Lower leg skin (tissue), 3 donors: ENCODE data around the gene ZBTB7C.

Source experiments
- POLR2A ChIP-seq, 2 donors: fragments of 450-650 bp; IDR thresholded peaks; one replicate each; pipeline ENCODE4 v1.6.1; 2016 to 2017; ENCODE audit warnings: antibody characterized with exemption in 2 of 2, mild to moderate bottlenecking in 1 of 2, moderate library complexity in 1 of 2
- TF ChIP-seq, protein P1 (sequence below), 3 donors: fragments of 450-650 bp; IDR thresholded peaks; one replicate each; pipeline ENCODE4 v1.5.1; 2016; ENCODE audit warnings: antibody characterized with exemption in 3 of 3, mild to moderate bottlenecking in 3 of 3, moderate library complexity in 2 of 3

DNA sequence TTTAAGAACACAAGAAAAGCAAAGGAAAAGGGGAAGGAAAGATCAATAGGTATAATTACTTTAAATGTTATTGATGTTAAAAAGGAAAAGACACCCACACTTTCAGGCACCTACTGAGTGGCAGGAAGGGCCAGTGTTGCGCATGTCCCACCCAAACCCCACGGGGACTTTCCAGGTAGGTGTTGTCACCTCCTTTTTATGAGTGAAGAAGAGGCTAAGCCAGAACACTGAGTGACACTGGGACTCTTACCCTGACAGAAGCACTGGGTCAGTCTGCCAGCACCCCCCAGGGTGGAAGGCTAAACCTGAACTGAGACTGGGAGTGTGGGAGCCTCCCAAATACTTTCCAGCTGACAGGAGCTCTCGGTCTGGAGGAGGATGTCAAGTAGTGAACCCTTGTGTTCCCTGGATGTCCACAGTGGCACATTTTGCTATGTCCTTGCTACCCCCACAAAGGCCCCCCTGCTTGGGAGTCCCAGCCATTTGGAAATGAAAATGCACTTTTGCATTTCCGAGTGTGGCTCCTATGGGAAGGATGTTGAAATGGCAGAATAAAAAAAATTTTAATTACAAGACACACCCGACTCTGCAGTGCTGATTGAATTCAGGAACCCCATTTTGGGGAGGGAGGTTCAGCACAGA, 387.8 kb downstream of the ZBTB7C start:
- TF ChIP-seq, protein P1, sequence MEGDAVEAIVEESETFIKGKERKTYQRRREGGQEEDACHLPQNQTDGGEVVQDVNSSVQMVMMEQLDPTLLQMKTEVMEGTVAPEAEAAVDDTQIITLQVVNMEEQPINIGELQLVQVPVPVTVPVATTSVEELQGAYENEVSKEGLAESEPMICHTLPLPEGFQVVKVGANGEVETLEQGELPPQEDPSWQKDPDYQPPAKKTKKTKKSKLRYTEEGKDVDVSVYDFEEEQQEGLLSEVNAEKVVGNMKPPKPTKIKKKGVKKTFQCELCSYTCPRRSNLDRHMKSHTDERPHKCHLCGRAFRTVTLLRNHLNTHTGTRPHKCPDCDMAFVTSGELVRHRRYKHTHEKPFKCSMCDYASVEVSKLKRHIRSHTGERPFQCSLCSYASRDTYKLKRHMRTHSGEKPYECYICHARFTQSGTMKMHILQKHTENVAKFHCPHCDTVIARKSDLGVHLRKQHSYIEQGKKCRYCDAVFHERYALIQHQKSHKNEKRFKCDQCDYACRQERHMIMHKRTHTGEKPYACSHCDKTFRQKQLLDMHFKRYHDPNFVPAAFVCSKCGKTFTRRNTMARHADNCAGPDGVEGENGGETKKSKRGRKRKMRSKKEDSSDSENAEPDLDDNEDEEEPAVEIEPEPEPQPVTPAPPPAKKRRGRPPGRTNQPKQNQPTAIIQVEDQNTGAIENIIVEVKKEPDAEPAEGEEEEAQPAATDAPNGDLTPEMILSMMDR (IDR thresholded peaks at IDR 0.05): no peak
- no peak for TF ChIP-seq POLR2A (IDR thresholded peaks at IDR 0.05)
